ENCODE measurements around the gene CPXM1.

CPXM1 gene

DNA sequence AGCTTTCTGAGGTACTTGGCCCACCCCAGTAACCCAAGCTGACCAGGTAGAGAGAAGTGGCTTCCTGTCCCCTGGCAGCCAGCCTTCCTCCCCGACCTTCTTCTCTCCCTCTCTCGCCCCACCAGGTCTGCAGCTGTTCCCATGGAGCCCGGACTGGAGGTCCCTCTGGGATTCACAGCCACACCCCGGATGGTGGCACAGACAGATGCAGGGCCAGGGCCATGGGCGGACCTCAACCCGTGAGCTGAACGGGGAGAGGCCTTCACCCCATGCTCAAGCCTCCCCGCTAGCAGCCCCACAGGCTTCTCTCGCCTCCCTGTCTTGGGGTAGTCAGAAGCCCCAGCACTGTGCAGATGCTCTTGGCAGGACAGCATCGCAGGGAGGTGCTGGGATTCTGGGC, 41.3 kb downstream of the CPXM1 start:
- H3K36me3 Mint-ChIP-seq (ENCODE audit: low read depth) = no peaks in the 10 kb centered on the region
- no peaks in the 10 kb centered on the region for H3K9me3 Mint-ChIP-seq
- no peak overlapping the region for H3K27ac Mint-ChIP-seq
- no peak overlapping the region for H3K4me3 Mint-ChIP-seq
- peaks cover 47% of the 10 kb centered on the region for H3K27me3 Mint-ChIP-seq (ENCODE audit: low read depth, poor library complexity)
- no peak for TF ChIP-seq CTCF (IDR thresholded peaks at IDR 0.05)
- peaks cover 32% of the 10 kb centered on the region for H3K4me1 Mint-ChIP-seq
- DNase-seq = no peak

GRCh38 chr20:2757969-2758368, 42.5 kb downstream of the CPXM1 start:
- Mint-ChIP-seq H3K9me3 (no peaks in the 10 kb centered on the region), H3K4me3 (no peak overlapping the region), H3K27me3 (ENCODE audit: low read depth, poor library complexity) (peaks cover 58% of the 10 kb centered on the region), H3K36me3 (ENCODE audit: low read depth) (no peaks in the 10 kb centered on the region), H3K4me1 (peaks cover 34% of the 10 kb centered on the region), H3K27ac (no peak overlapping the region)
- DNase-seq = no peak
- no peak for TF ChIP-seq CTCF (IDR thresholded peaks at IDR 0.05)

DNA sequence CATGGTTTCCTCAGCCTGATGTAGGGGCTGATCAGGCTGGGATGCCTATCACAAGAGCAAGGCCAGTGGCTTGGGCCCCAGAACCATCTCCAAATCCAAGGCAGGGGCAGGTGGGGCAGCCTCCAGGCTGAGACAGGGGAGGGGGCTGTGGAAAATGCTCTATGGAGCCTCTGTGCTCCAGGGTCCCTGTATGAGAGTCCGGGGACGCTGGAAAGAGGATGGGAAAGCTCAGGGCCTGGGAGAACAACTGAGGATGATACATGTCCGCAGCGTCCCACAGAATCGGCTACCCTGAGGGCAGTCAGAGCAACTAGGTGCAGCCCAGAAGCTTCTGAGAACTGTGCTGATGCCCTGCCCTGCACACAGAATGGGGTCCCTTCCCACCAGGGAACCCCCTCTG, 43.4 kb downstream of the CPXM1 start:
- H3K27ac Mint-ChIP-seq = no peak overlapping the region
- no peak overlapping the region for H3K4me3 Mint-ChIP-seq
- H3K9me3 Mint-ChIP-seq = no peaks in the 10 kb centered on the region
- TF ChIP-seq CTCF (IDR thresholded peaks at IDR 0.05) = no peak
- peaks cover 31% of the 10 kb centered on the region for H3K4me1 Mint-ChIP-seq
- H3K36me3 Mint-ChIP-seq (ENCODE audit: low read depth) = no peaks in the 10 kb centered on the region
- DNase-seq = no peak
- H3K27me3 Mint-ChIP-seq (ENCODE audit: low read depth, poor library complexity) = peaks cover 60% of the 10 kb centered on the region

- H3K4me1 Mint-ChIP-seq = peaks cover 30% of the 10 kb centered on the region
- DNase-seq = peak; percentile 71
- peak; percentile 76 for TF ChIP-seq CTCF (IDR thresholded peaks at IDR 0.05)
- no peak overlapping the region for H3K27ac Mint-ChIP-seq
- H3K27me3 Mint-ChIP-seq (ENCODE audit: low read depth, poor library complexity) = peaks cover 64% of the 10 kb centered on the region
- no peak overlapping the region for H3K4me3 Mint-ChIP-seq
- H3K36me3 Mint-ChIP-seq (ENCODE audit: low read depth) = no peaks in the 10 kb centered on the region
- no peaks in the 10 kb centered on the region for H3K9me3 Mint-ChIP-seq
Measured at GRCh38 chr20:2756056-2756611, 44.3 kb downstream of the CPXM1 start.

GRCh38 chr20:2755451-2756055, 44.9 kb downstream of the CPXM1 start:
- Mint-ChIP-seq H3K36me3 (ENCODE audit: low read depth) (no peaks in the 10 kb centered on the region), H3K4me3 (no peak overlapping the region), H3K27me3 (ENCODE audit: low read depth, poor library complexity) (peaks cover 67% of the 10 kb centered on the region), H3K4me1 (peaks cover 30% of the 10 kb centered on the region), H3K27ac (no peak overlapping the region), H3K9me3 (no peaks in the 10 kb centered on the region)
- TF ChIP-seq CTCF (IDR thresholded peaks at IDR 0.05) = no peak
- no peak for DNase-seq

DNA sequence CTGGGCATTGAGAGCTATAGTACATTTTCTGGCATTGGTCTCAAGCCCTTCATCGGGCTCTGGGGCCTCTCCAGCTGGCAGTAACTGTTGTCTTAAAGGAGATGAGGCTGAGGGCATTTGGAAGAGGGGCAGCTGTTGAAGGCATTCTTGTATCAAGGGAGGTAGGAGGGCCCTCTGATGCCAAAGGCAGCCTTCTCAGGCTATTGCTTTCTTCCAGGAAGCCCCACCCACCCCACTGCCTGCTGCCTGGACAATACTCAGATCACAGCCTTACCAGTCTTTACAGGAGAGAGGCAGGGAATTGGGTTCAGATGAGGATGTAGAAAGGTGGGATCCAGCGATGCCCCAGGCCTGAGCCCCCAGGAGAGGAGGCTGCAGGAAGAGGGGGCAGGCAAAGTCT, 46.0 kb downstream of the CPXM1 start:
- H3K27me3 Mint-ChIP-seq (ENCODE audit: low read depth, poor library complexity) = peaks cover 76% of the 10 kb centered on the region
- H3K4me3 Mint-ChIP-seq = no peak overlapping the region
- H3K27ac Mint-ChIP-seq = peak overlapping the region; percentile 44
- H3K36me3 Mint-ChIP-seq (ENCODE audit: low read depth) = no peaks in the 10 kb centered on the region
- no peaks in the 10 kb centered on the region for H3K9me3 Mint-ChIP-seq
- TF ChIP-seq CTCF (IDR thresholded peaks at IDR 0.05) = no peak
- DNase-seq = no peak
- H3K4me1 Mint-ChIP-seq = peaks cover 35% of the 10 kb centered on the region

All from nephron progenitor cell (in vitro differentiated cells).